OCI-LY3 (cell line): ENCODE data around the gene TNS3.

ENCODE experiments used
- H2AFZ ChIP-seq: fragments of 200-600, 300-600 bp; shearing (Covaris generic); 2 replicates; pipeline ENCODE4 v1.6.0; 2014; ENCODE audit warnings: antibody characterized with exemption, low read depth, low read length
- H3K27ac ChIP-seq: fragments of 200-600, 300-600 bp; sonication (generic); 2 replicates; pipeline ENCODE4 v1.5.1; 2014; ENCODE audit warnings: mild to moderate bottlenecking, low read length, moderate library complexity, mixed read lengths
- H3K27me3 ChIP-seq: fragments of 200-600, 300-600 bp; sonication (generic); 2 replicates; pipeline ENCODE4 v1.6.1; 2014; ENCODE audit warnings: low read depth, low read length, mixed read lengths
- H3K36me3 ChIP-seq: fragments of 200-600, 300-600 bp; sonication (generic); replicated peaks from 2 replicates; pipeline ENCODE3; 2014; ENCODE audit warnings: low read depth, low read length, mixed read lengths
- H3K4me1 ChIP-seq: fragments of 300-600, 200-600 bp; sonication (generic); 2 replicates; pipeline ENCODE4 v1.6.1; 2014; ENCODE audit warnings: low read length, mixed read lengths
- H3K4me2 ChIP-seq: fragments of 200-600, 300-600 bp; sonication (generic); 2 replicates; pipeline ENCODE4 v1.6.1; 2014; ENCODE audit warnings: low read length, mixed read lengths
- H3K4me3 ChIP-seq: fragments of 300-600, 200-600 bp; sonication (generic); 2 replicates; pipeline ENCODE4 v1.5.1; 2014; ENCODE audit warnings: antibody characterized with exemption, mild to moderate bottlenecking, low read length, moderate library complexity
- H3K79me2 ChIP-seq: fragments of 300-600, 200-600 bp; shearing (Covaris generic); 2 replicates; pipeline ENCODE4 v1.6.1; 2014; ENCODE audit warnings: mild to moderate bottlenecking, low read length, mixed read lengths
- H3K9ac ChIP-seq: fragments of 300-600, 200-600 bp; shearing (Covaris generic); 2 replicates; pipeline ENCODE4 v1.6.0; 2014; ENCODE audit warnings: mild to moderate bottlenecking, low read length, moderate library complexity
- H3K9me3 ChIP-seq: fragments of 200-600, 300-600 bp; shearing (Covaris generic); 2 replicates; pipeline ENCODE4 v1.6.1; 2014; ENCODE audit warnings: low read length, mixed read lengths; ENCODE audit not compliant: insufficient read depth
- H4K20me1 ChIP-seq: fragments of 200-600, 300-600 bp; sonication (generic); 2 replicates; pipeline ENCODE4 v1.6.1; 2016; ENCODE audit warnings: low read length, mixed read lengths; ENCODE audit not compliant: insufficient read depth
- CTCF ChIP-seq: fragments of 200-600, 300-600 bp; sonication (generic); IDR thresholded peaks from 2 replicates; pipeline ENCODE4 v1.5.1; 2014; ENCODE audit warnings: antibody characterized with exemption, low read length, low read depth
- EZH2phosphoT487 ChIP-seq: fragments of 200-600 bp; shearing (Covaris generic); IDR thresholded peaks from 2 replicates; pipeline ENCODE4 v1.6.1; 2018; ENCODE audit warnings: antibody characterized with exemption, mixed run types, low read depth

Gene TNS3

GRCh38 chr7:47371733-47372368 is 210.1 kb downstream of the TNS3 start:
- Histone ChIP-seq H2AFZ (no peak overlapping the region), H3K79me2 (no peaks in the 10 kb centered on the region), H3K4me3 (no peak overlapping the region), H3K9ac (no peak overlapping the region), H3K4me2 (no peak overlapping the region), H3K9me3 (no peaks in the 10 kb centered on the region), H3K27ac (no peak overlapping the region), H3K36me3 (no peaks in the 10 kb centered on the region), H3K27me3 (no peaks in the 10 kb centered on the region), H3K4me1 (no peaks in the 10 kb centered on the region), H4K20me1 (no peaks in the 10 kb centered on the region)
- TF ChIP-seq CTCF (no peak), EZH2phosphoT487 (no peak)

- TF ChIP-seq EZH2phosphoT487: no peak
- TF ChIP-seq CTCF: no peak
- no peaks in the 10 kb centered on the region for H4K20me1 ChIP-seq
- H3K27ac ChIP-seq: no peak overlapping the region
- H3K4me3 ChIP-seq: no peak overlapping the region
- no peak overlapping the region for H2AFZ ChIP-seq
- no peaks in the 10 kb centered on the region for H3K9me3 ChIP-seq
- H3K9ac ChIP-seq: no peak overlapping the region
- H3K79me2 ChIP-seq: no peaks in the 10 kb centered on the region
- H3K4me2 ChIP-seq: no peak overlapping the region
- H3K4me1 ChIP-seq: no peaks in the 10 kb centered on the region
- no peaks in the 10 kb centered on the region for H3K27me3 ChIP-seq
- no peaks in the 10 kb centered on the region for H3K36me3 ChIP-seq
Measured at GRCh38 chr7:47371317-47371716, 210.6 kb downstream of the TNS3 start.

GRCh38 chr7:47370461-47371042 is 211.4 kb downstream of the TNS3 start:
- no peak for TF ChIP-seq EZH2phosphoT487
- TF ChIP-seq CTCF: no peak
- Histone ChIP-seq H3K79me2 (no peaks in the 10 kb centered on the region), H2AFZ (no peak overlapping the region), H3K4me1 (no peaks in the 10 kb centered on the region), H4K20me1 (no peaks in the 10 kb centered on the region), H3K9ac (no peak overlapping the region), H3K4me3 (no peak overlapping the region), H3K27ac (no peak overlapping the region), H3K27me3 (no peaks in the 10 kb centered on the region), H3K4me2 (no peak overlapping the region), H3K9me3 (no peaks in the 10 kb centered on the region), H3K36me3 (no peaks in the 10 kb centered on the region)

- no peaks in the 10 kb centered on the region for H3K36me3 ChIP-seq
- TF ChIP-seq CTCF: no peak
- no peak for TF ChIP-seq EZH2phosphoT487
- H3K9me3 ChIP-seq: no peaks in the 10 kb centered on the region
- no peak overlapping the region for H3K9ac ChIP-seq
- no peak overlapping the region for H3K27ac ChIP-seq
- H3K79me2 ChIP-seq: no peaks in the 10 kb centered on the region
- no peaks in the 10 kb centered on the region for H3K27me3 ChIP-seq
- H3K4me3 ChIP-seq: no peak overlapping the region
- H2AFZ ChIP-seq: no peak overlapping the region
- H3K4me1 ChIP-seq: no peaks in the 10 kb centered on the region
- H3K4me2 ChIP-seq: no peak overlapping the region
- H4K20me1 ChIP-seq: no peaks in the 10 kb centered on the region
Measured at GRCh38 chr7:47369736-47370135, 212.2 kb downstream of the TNS3 start.
